HepG2 (cell line): Measurements from ENCODE around the gene C1orf159. TPM values are rescaled to one million over a fixed set of nuclear protein-coding genes. Genes with fewer than 3 reads are reported as not detected.

Source experiments
- KMT2A ChIP-seq: sonication (generic); formaldehyde crosslinking; IDR thresholded peaks from 2 replicates; pipeline ENCODE4 v1.4.0; 2020; ENCODE audit warnings: missing genetic modification reagents
- PAX8 ChIP-seq: sonication (generic); formaldehyde crosslinking; IDR thresholded peaks from 2 replicates; pipeline ENCODE4 v1.8.0; 2022; ENCODE audit warnings: mild to moderate bottlenecking, missing genetic modification reagents, borderline replicate concordance
- POLR2G ChIP-seq: fragments of 200-400 bp; formaldehyde crosslinking; IDR thresholded peaks from 2 replicates; pipeline ENCODE4 v1.6.1; 2018; ENCODE audit warnings: mild to moderate bottlenecking, low read depth, low read length, moderate library complexity
- RBM39 ChIP-seq: fragments of 200-400 bp; formaldehyde crosslinking; IDR thresholded peaks from one replicate; pipeline ENCODE4 v1.6.1; 2018; ENCODE audit warnings: antibody characterized with exemption, mild to moderate bottlenecking, low read depth, low read length; ENCODE audit not compliant: poor library complexity, severe bottlenecking
- YY1 ChIP-seq: IDR thresholded peaks from 2 replicates; pipeline ENCODE4 v1.6.1; 2011; ENCODE audit warnings: low read length, low read depth, moderate library complexity, mild to moderate bottlenecking; ENCODE audit not compliant: insufficient read depth, insufficient replicate concordance
- ZNF331 ChIP-seq: sonication (generic); formaldehyde crosslinking; IDR thresholded peaks from 2 replicates; pipeline ENCODE4 v1.4.0; 2020; ENCODE audit warnings: missing genetic modification reagents
- ZNF629 ChIP-seq: sonication (generic); formaldehyde crosslinking; conservative IDR thresholded peaks from 2 replicates; pipeline ENCODE4 v1.5.0; 2020; ENCODE audit warnings: missing genetic modification reagents
- ZNF777 ChIP-seq: sonication (generic); formaldehyde crosslinking; IDR thresholded peaks from 2 replicates; pipeline ENCODE4 v1.4.0; 2020; ENCODE audit warnings: missing genetic modification reagents
- ZNF782 ChIP-seq: sonication (generic); formaldehyde crosslinking; IDR thresholded peaks from 2 replicates; pipeline ENCODE4 v1.4.0; 2020; ENCODE audit warnings: missing genetic modification reagents, mild to moderate bottlenecking, borderline replicate concordance
- polyA plus RNA-seq, 8 experiments: library from polyadenylated mRNA; depleted of rRNA in 3 of 8; stranded (reverse) in 7 of 8; unstranded in 1 of 8; fragments of >200 nt; fragmentation: Illumina TruSeq in 4 of 8; extraction: Trizol in 4 of 8; gene quantifications; 2 replicates each; pipeline versions ENCODE4 v1.2.1 to v1.2.3, GENCODE V29; 2011 to 2016; ENCODE audit warnings: low read depth in 4 of 8, missing spikeins in 1 of 8, mixed read lengths in 1 of 8; ENCODE audit not compliant: insufficient read depth in 1 of 8
- total RNA-seq, 5 experiments: library from RNA; depleted of rRNA; stranded (reverse); fragments of >200 nt; fragmentation: Illumina TruSeq; extraction: Trizol; gene quantifications; 2 replicates each; pipeline ENCODE4 v1.2.3, GENCODE V29; 2016; ENCODE audit warnings: low read depth in 1 of 5
- TF ChIP-seq, protein P1 (sequence below): sonication (generic); formaldehyde crosslinking; IDR thresholded peaks from 2 replicates; pipeline ENCODE4 v1.5.1; 2020; ENCODE audit warnings: mild to moderate bottlenecking, missing genetic modification reagents, moderate library complexity
- TF ChIP-seq, protein P2 (sequence below): sonication (generic); formaldehyde crosslinking; IDR thresholded peaks from 2 replicates; pipeline ENCODE4 v1.4.0; 2020; ENCODE audit warnings: mild to moderate bottlenecking, missing genetic modification reagents, borderline replicate concordance
- TF ChIP-seq, protein P3 (sequence below): sonication (generic); formaldehyde crosslinking; IDR thresholded peaks from 2 replicates; pipeline ENCODE4 v1.5.1; 2020; ENCODE audit warnings: mild to moderate bottlenecking, moderate library complexity, missing genetic modification reagents
- TF ChIP-seq, protein P4 (sequence below): sonication (generic); formaldehyde crosslinking; IDR thresholded peaks from 2 replicates; pipeline ENCODE4 v1.5.0; 2020; ENCODE audit warnings: mild to moderate bottlenecking, low read depth, missing genetic modification reagents, borderline replicate concordance
- TF ChIP-seq, protein P5 (sequence below): sonication (generic); IDR thresholded peaks from 2 replicates; pipeline ENCODE4 v1.6.1; 2016; ENCODE audit warnings: low read depth, borderline replicate concordance

C1orf159 gene
- total and polyA plus RNA-seq, 2 of the 13 experiments (the other 11 are each of a cell fraction or from before 2014, with no cell fraction given) = 3.8 to 6.7 TPM

DNA sequence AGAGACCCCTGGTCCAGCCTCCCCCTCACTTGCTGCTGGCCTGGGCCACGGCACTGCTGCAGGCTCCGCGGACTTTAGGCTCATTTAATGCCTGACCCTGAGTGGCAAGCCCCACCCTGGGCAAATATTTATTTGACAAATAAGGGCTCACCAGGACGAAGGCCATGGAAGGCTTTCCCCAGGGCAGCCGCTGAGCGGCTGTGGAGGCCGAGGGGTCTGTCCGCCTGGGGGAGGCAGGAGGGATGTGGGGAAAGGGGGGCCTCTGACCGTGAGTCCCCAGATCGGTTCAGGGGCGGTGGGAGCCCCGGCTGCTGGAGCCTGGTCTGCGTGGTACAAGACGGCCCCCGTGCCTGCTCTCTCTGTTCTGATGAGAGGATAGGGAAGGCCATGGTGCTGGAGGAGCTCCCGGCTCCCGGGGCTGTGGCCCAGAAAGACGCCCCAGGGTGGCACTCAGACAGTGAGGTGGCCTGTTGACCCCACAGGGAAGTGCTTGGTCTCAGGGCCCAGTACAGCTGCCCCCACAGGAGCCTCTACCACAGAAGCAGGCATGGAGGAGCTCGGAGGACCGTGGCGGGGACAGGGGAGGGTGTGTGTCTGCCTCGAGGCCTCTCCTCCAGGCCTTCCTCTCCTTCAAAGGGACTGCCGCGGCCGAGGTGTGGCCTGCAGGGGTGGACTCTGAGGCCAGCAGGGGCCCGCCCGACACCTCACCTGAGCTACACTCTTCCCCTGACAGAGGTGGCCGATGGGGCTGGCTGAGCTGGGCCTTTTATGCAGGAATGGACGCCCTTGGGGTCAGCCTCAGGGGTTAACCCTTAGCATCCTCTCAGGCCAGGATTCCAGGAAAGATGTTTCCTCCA, 9.1 kb upstream of the C1orf159 start (continued):
- TF ChIP-seq, protein P1, sequence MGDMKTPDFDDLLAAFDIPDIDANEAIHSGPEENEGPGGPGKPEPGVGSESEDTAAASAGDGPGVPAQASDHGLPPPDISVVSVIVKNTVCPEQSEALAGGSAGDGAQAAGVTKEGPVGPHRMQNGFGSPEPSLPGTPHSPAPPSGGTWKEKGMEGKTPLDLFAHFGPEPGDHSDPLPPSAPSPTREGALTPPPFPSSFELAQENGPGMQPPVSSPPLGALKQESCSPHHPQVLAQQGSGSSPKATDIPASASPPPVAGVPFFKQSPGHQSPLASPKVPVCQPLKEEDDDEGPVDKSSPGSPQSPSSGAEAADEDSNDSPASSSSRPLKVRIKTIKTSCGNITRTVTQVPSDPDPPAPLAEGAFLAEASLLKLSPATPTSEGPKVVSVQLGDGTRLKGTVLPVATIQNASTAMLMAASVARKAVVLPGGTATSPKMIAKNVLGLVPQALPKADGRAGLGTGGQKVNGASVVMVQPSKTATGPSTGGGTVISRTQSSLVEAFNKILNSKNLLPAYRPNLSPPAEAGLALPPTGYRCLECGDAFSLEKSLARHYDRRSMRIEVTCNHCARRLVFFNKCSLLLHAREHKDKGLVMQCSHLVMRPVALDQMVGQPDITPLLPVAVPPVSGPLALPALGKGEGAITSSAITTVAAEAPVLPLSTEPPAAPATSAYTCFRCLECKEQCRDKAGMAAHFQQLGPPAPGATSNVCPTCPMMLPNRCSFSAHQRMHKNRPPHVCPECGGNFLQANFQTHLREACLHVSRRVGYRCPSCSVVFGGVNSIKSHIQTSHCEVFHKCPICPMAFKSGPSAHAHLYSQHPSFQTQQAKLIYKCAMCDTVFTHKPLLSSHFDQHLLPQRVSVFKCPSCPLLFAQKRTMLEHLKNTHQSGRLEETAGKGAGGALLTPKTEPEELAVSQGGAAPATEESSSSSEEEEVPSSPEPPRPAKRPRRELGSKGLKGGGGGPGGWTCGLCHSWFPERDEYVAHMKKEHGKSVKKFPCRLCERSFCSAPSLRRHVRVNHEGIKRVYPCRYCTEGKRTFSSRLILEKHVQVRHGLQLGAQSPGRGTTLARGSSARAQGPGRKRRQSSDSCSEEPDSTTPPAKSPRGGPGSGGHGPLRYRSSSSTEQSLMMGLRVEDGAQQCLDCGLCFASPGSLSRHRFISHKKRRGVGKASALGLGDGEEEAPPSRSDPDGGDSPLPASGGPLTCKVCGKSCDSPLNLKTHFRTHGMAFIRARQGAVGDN (CRISPR knock-in tag) = peak; percentile 92
- TF ChIP-seq POLR2G (peak; percentile 88), KMT2A (CRISPR knock-in tag) (peak; percentile 69; the same call in 1 of the 2 replicates), ZNF331 (CRISPR knock-in tag) (peak; percentile 43), PAX8 (no peak), ZNF782 (peak; percentile 29; the same call in 1 of the 2 replicates), RBM39 (peak; percentile 69), YY1 (peak; percentile 76), ZNF629 (CRISPR knock-in tag) (0 out of 2 replicates have a peak, but pooled peaks have one; percentile 19), ZNF777 (CRISPR knock-in tag) (peak; percentile 27; the same call in 1 of the 2 replicates)
- TF ChIP-seq, protein P2, sequence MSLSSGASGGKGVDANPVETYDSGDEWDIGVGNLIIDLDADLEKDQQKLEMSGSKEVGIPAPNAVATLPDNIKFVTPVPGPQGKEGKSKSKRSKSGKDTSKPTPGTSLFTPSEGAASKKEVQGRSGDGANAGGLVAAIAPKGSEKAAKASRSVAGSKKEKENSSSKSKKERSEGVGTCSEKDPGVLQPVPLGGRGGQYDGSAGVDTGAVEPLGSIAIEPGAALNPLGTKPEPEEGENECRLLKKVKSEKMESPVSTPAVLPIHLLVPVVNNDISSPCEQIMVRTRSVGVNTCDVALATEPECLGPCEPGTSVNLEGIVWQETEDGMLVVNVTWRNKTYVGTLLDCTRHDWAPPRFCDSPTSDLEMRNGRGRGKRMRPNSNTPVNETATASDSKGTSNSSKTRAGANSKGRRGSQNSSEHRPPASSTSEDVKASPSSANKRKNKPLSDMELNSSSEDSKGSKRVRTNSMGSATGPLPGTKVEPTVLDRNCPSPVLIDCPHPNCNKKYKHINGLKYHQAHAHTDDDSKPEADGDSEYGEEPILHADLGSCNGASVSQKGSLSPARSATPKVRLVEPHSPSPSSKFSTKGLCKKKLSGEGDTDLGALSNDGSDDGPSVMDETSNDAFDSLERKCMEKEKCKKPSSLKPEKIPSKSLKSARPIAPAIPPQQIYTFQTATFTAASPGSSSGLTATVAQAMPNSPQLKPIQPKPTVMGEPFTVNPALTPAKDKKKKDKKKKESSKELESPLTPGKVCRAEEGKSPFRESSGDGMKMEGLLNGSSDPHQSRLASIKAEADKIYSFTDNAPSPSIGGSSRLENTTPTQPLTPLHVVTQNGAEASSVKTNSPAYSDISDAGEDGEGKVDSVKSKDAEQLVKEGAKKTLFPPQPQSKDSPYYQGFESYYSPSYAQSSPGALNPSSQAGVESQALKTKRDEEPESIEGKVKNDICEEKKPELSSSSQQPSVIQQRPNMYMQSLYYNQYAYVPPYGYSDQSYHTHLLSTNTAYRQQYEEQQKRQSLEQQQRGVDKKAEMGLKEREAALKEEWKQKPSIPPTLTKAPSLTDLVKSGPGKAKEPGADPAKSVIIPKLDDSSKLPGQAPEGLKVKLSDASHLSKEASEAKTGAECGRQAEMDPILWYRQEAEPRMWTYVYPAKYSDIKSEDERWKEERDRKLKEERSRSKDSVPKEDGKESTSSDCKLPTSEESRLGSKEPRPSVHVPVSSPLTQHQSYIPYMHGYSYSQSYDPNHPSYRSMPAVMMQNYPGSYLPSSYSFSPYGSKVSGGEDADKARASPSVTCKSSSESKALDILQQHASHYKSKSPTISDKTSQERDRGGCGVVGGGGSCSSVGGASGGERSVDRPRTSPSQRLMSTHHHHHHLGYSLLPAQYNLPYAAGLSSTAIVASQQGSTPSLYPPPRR (CRISPR knock-in tag) = peak; percentile 78
- TF ChIP-seq, protein P3, sequence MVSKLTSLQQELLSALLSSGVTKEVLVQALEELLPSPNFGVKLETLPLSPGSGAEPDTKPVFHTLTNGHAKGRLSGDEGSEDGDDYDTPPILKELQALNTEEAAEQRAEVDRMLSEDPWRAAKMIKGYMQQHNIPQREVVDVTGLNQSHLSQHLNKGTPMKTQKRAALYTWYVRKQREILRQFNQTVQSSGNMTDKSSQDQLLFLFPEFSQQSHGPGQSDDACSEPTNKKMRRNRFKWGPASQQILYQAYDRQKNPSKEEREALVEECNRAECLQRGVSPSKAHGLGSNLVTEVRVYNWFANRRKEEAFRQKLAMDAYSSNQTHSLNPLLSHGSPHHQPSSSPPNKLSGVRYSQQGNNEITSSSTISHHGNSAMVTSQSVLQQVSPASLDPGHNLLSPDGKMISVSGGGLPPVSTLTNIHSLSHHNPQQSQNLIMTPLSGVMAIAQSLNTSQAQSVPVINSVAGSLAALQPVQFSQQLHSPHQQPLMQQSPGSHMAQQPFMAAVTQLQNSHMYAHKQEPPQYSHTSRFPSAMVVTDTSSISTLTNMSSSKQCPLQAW = peak; percentile 86
- TF ChIP-seq, protein P4, sequence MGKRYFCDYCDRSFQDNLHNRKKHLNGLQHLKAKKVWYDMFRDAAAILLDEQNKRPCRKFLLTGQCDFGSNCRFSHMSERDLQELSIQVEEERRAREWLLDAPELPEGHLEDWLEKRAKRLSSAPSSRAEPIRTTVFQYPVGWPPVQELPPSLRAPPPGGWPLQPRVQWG = no peak
- TF ChIP-seq, protein P5, sequence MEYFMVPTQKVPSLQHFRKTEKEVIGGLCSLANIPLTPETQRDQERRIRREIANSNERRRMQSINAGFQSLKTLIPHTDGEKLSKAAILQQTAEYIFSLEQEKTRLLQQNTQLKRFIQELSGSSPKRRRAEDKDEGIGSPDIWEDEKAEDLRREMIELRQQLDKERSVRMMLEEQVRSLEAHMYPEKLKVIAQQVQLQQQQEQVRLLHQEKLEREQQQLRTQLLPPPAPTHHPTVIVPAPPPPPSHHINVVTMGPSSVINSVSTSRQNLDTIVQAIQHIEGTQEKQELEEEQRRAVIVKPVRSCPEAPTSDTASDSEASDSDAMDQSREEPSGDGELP = peak; percentile 38; the same call in 1 of the 2 replicates
